GM23248 (cell line): ENCODE data around the gene KCNIP1. TPM values are rescaled to one million over a fixed set of nuclear protein-coding genes. Genes with fewer than 3 reads are reported as not detected.

Source experiments
- DNase-seq: peaks from one replicate; pipeline ENCODE4 v3.0.0-alpha.2; 2015
- H2AFZ ChIP-seq: fragments of 200-600 bp; sonication (generic); 2 replicates; pipeline ENCODE4 v1.6.1; 2016; ENCODE audit warnings: antibody characterized with exemption
- H3F3A ChIP-seq: fragments of 200-600 bp; sonication (generic); 2 replicates; pipeline ENCODE4 v1.6.1; 2016; ENCODE audit warnings: mild to moderate bottlenecking, antibody characterized with exemption, mixed run types; ENCODE audit not compliant: insufficient read depth
- H3K27ac ChIP-seq: fragments of 200-600 bp; sonication (generic); 2 replicates; pipeline ENCODE4 v1.5.1; 2016; ENCODE audit warnings: mild to moderate bottlenecking
- H3K27me3 ChIP-seq: fragments of 200-600 bp; sonication (generic); replicated peaks from 2 replicates; pipeline ENCODE4 v1.6.1; 2016; ENCODE audit warnings: mild to moderate bottlenecking; ENCODE audit not compliant: insufficient read depth
- H3K36me3 ChIP-seq: fragments of 200-600 bp; sonication (generic); 2 replicates; pipeline ENCODE4 v1.6.1; 2016; ENCODE audit warnings: low read depth, mild to moderate bottlenecking
- H3K4me1 ChIP-seq: fragments of 200-600 bp; sonication (generic); 2 replicates; pipeline ENCODE4 v1.6.1; 2016; ENCODE audit warnings: mild to moderate bottlenecking; ENCODE audit not compliant: insufficient read depth
- H3K4me2 ChIP-seq: fragments of 200-600 bp; sonication (generic); one replicate; pipeline ENCODE4 v1.6.1; 2016; ENCODE audit warnings: mild to moderate bottlenecking; ENCODE audit not compliant: unreplicated experiment
- H3K4me3 ChIP-seq: fragments of 200-600 bp; sonication (generic); 2 replicates; pipeline ENCODE4 v1.5.1; 2016; ENCODE audit warnings: mild to moderate bottlenecking
- H3K79me2 ChIP-seq: fragments of 200-600 bp; sonication (generic); 2 replicates; pipeline ENCODE4 v1.6.1; 2016; ENCODE audit warnings: mild to moderate bottlenecking; ENCODE audit not compliant: insufficient read depth
- H3K9ac ChIP-seq: fragments of 200-600 bp; sonication (generic); 2 replicates; pipeline ENCODE4 v1.6.1; 2016; ENCODE audit warnings: mild to moderate bottlenecking
- H3K9me2 ChIP-seq: fragments of 200-600 bp; sonication (generic); 2 replicates; pipeline ENCODE4 v1.6.1; 2016; ENCODE audit warnings: mixed run types, mild to moderate bottlenecking, moderate library complexity; ENCODE audit not compliant: insufficient read depth
- H3K9me3 ChIP-seq: fragments of 200-600 bp; sonication (generic); one replicate; pipeline ENCODE4 v1.6.1; 2017; ENCODE audit warnings: low read depth
- H4K20me1 ChIP-seq: fragments of 200-600 bp; sonication (generic); 2 replicates; pipeline ENCODE4 v1.6.0; 2016; ENCODE audit not compliant: insufficient read depth
- EZH2 ChIP-seq: fragments of 200-600 bp; sonication (generic); IDR thresholded peaks from 2 replicates; pipeline ENCODE4 v1.6.1; 2018; ENCODE audit warnings: antibody characterized with exemption, mild to moderate bottlenecking; ENCODE audit not compliant: insufficient read depth, poor library complexity, severe bottlenecking
- EZH2phosphoT487 ChIP-seq: fragments of 200-600 bp; sonication (generic); IDR thresholded peaks from 2 replicates; pipeline ENCODE4 v1.6.1; 2018; ENCODE audit warnings: antibody characterized with exemption, moderate library complexity, mild to moderate bottlenecking, low read depth; ENCODE audit not compliant: insufficient read depth
- WGBS, 2 experiments: methylation state at CpG; one replicate each; pipeline ENCODE4 v1.1.6; 2015 to 2017; ENCODE audit warnings: low lambda C conversion rate in 2 of 2, low coverage in 1 of 2; ENCODE audit errors: missing lambda C conversion rate in 2 of 2; 5-methylcytosine and 5-hydroxymethylcytosine counted together
- in situ Hi-C: fragments of 300-500 bp; cut with MboI; formaldehyde crosslinking; loops from 2 replicates; pipeline ENCODE4 v1.15.0; 2020
- polyA plus RNA-seq: library from polyadenylated mRNA; unstranded; fragments of >200 nt; fragmentation: Nextera tagmentation; extraction: Ambion mirVana; gene quantifications from 2 replicates; pipeline ENCODE4 v1.2.1, GENCODE V29; 2016
- total RNA-seq: library from RNA; depleted of rRNA; stranded (reverse); fragments of >200 nt; shearing (Covaris generic); gene quantifications from 2 replicates; pipeline ENCODE4 v1.2.3, GENCODE V29; 2014

KCNIP1 gene
- total and polyA plus RNA-seq, 2 experiments from 2014 or later, result not detected

- in situ Hi-C loops, result no loop called here
- H3K27me3 ChIP-seq, result peaks cover 38% of the 10 kb centered on the region
Observed at GRCh38 chr5:170537451-170538095, 33.8 kb downstream of the KCNIP1 start.

GRCh38 chr5:170538096-170538465 lies 34.3 kb downstream of the KCNIP1 start:
- Histone ChIP-seq H4K20me1 (no peaks in the 10 kb centered on the region; the same call in 1 of the 2 replicates), H3K4me1 (no peaks in the 10 kb centered on the region), H3K4me2 (no peak overlapping the region), H3K9me2 (no peaks in the 10 kb centered on the region), H3K36me3 (no peaks in the 10 kb centered on the region), H3K27ac (no peak overlapping the region), H3K27me3 (peaks cover 32% of the 10 kb centered on the region), H3K4me3 (no peak overlapping the region), H3K9ac (no peak overlapping the region), H2AFZ (no peak overlapping the region), H3K79me2 (no peaks in the 10 kb centered on the region), H3K9me3 (no peaks in the 10 kb centered on the region), H3F3A (no peaks in the 10 kb centered on the region)
- no peak for DNase-seq
- in situ Hi-C loops, result no loop called here
- 29 to 43% methylated on average over 3 of the region's 3 CpGs for WGBS, 2 experiments
- no peak for TF ChIP-seq EZH2
- TF ChIP-seq EZH2phosphoT487, result no peak

More at GRCh38 chr5:170537451-170538095, 33.8 kb downstream of the KCNIP1 start:
- TF ChIP-seq EZH2phosphoT487, result no peak
- TF ChIP-seq EZH2, result no peak
- no peak for DNase-seq
- Histone ChIP-seq H3K4me2 (no peak overlapping the region), H4K20me1 (no peaks in the 10 kb centered on the region; the same call in 1 of the 2 replicates), H2AFZ (no peak overlapping the region), H3K4me1 (no peaks in the 10 kb centered on the region), H3K36me3 (no peaks in the 10 kb centered on the region), H3K4me3 (no peak overlapping the region), H3K9me3 (no peaks in the 10 kb centered on the region), H3K27ac (no peak overlapping the region), H3K79me2 (no peaks in the 10 kb centered on the region), H3K9ac (no peak overlapping the region), H3K9me2 (no peaks in the 10 kb centered on the region), H3F3A (no peaks in the 10 kb centered on the region)
- 51 to 60% methylated on average over 8 of the region's 8 CpGs for WGBS, 2 experiments

GRCh38 chr5:170538696-170539586 lies 35.1 kb downstream of the KCNIP1 start:
- Histone ChIP-seq H2AFZ (no peak overlapping the region), H3K36me3 (no peaks in the 10 kb centered on the region), H3K79me2 (no peaks in the 10 kb centered on the region), H3F3A (no peaks in the 10 kb centered on the region), H3K27ac (no peak overlapping the region), H3K4me3 (no peak overlapping the region), H3K4me2 (no peak overlapping the region), H3K9ac (no peak overlapping the region), H3K4me1 (no peaks in the 10 kb centered on the region), H3K9me3 (no peaks in the 10 kb centered on the region), H4K20me1 (no peaks in the 10 kb centered on the region; the same call in 1 of the 2 replicates), H3K9me2 (no peaks in the 10 kb centered on the region), H3K27me3 (peaks cover 24% of the 10 kb centered on the region)
- DNase-seq, result no peak
- in situ Hi-C loops, result no loop called here
- WGBS, 2 experiments, result 53 to 55% methylated on average over 6 of the region's 6 CpGs
- TF ChIP-seq EZH2phosphoT487 (no peak), EZH2 (no peak)

GRCh38 chr5:170540271-170540670 lies 36.5 kb downstream of the KCNIP1 start:
- Histone ChIP-seq H3K27me3 (peaks cover 26% of the 10 kb centered on the region), H4K20me1 (no peaks in the 10 kb centered on the region; the same call in 1 of the 2 replicates), H3K9me2 (no peaks in the 10 kb centered on the region), H2AFZ (no peak overlapping the region), H3K4me1 (no peaks in the 10 kb centered on the region), H3K27ac (no peak overlapping the region), H3K79me2 (no peaks in the 10 kb centered on the region), H3F3A (no peaks in the 10 kb centered on the region), H3K9ac (no peak overlapping the region), H3K4me2 (no peak overlapping the region), H3K9me3 (no peaks in the 10 kb centered on the region), H3K4me3 (no peak overlapping the region), H3K36me3 (no peaks in the 10 kb centered on the region)
- in situ Hi-C loops, result no loop called here
- no peak for DNase-seq
- 79 to 82% methylated on average over 1 of the region's 1 CpG for WGBS, 2 experiments
- TF ChIP-seq EZH2 (no peak), EZH2phosphoT487 (no peak)
